GM12875 (cell line): ENCODE measurements around the gene SLC35C1.

Experiments
- H3K4me3 ChIP-seq: one replicate; pipeline ENCODE4 v1.5.1; 2011; ENCODE audit warnings: low read depth, low read length, control low read depth
- CTCF ChIP-seq: IDR thresholded peaks from 2 replicates; pipeline ENCODE4 v1.5.1; 2011; ENCODE audit warnings: low read depth, mild to moderate bottlenecking, control low read depth, inconsistent platforms, low read length, moderate library complexity, borderline replicate concordance; ENCODE audit not compliant: insufficient read depth

Gene SLC35C1

GRCh38 chr11:45786272-45786671, 18.7 kb upstream of the SLC35C1 start:
- no peak overlapping the region for H3K4me3 ChIP-seq
- no peak for TF ChIP-seq CTCF

GRCh38 chr11:45788887-45789286, 16.1 kb upstream of the SLC35C1 start:
- TF ChIP-seq CTCF = no peak

GRCh38 chr11:45791524-45791923, 13.4 kb upstream of the SLC35C1 start:
- no peak for TF ChIP-seq CTCF
- no peak overlapping the region for H3K4me3 ChIP-seq

More at GRCh38 chr11:45788887-45789286, 16.1 kb upstream of the SLC35C1 start:
- H3K4me3 ChIP-seq = no peak overlapping the region

- no peak overlapping the region for H3K4me3 ChIP-seq
- TF ChIP-seq CTCF = no peak
Measured at GRCh38 chr11:45794169-45794568, 10.8 kb upstream of the SLC35C1 start.

GRCh38 chr11:45795379-45795778, 9.6 kb upstream of the SLC35C1 start:
- H3K4me3 ChIP-seq = no peak overlapping the region
- no peak for TF ChIP-seq CTCF

- TF ChIP-seq CTCF = no peak
- H3K4me3 ChIP-seq = no peak overlapping the region
Measured at GRCh38 chr11:45796461-45796861, 8.5 kb upstream of the SLC35C1 start.

GRCh38 chr11:45798793-45799441, 6.0 kb upstream of the SLC35C1 start:
- H3K4me3 ChIP-seq = no peak overlapping the region
- TF ChIP-seq CTCF = no peak
